ENCODE data around the gene ADAM15.

The ADAM15 gene

DNA sequence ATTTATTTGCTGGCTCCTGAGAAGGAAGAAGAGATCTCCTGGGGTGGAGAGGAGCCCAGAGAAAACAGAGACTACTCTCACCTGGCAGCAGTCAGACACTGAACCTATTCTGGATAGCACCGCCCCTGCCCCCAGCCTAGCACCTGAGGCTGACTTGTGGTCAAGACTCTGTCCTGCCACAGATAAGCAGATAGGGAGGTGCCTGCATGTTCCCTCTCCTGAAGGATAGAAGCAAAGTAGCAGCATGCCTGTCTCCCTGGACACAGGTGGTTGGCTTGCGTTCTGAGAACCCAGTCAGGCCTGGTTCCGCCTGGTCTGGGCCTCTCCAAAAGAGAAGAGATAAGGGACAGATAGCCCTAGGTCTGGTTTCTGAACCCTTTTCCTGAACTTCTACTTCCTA is 26.2 kb downstream of the ADAM15 start:
- TF ChIP-seq CTCF (IDR thresholded peaks at IDR 0.05; ENCODE audit: extremely low read depth, missing control alignments): no peak
- DNase-seq (ENCODE audit: low spot score): no peak

GRCh38 chr1:155077758-155078445 is 26.8 kb downstream of the ADAM15 start:
- no peak for DNase-seq (ENCODE audit: low spot score)
- TF ChIP-seq CTCF (IDR thresholded peaks at IDR 0.05; ENCODE audit: extremely low read depth, missing control alignments): no peak

DNA sequence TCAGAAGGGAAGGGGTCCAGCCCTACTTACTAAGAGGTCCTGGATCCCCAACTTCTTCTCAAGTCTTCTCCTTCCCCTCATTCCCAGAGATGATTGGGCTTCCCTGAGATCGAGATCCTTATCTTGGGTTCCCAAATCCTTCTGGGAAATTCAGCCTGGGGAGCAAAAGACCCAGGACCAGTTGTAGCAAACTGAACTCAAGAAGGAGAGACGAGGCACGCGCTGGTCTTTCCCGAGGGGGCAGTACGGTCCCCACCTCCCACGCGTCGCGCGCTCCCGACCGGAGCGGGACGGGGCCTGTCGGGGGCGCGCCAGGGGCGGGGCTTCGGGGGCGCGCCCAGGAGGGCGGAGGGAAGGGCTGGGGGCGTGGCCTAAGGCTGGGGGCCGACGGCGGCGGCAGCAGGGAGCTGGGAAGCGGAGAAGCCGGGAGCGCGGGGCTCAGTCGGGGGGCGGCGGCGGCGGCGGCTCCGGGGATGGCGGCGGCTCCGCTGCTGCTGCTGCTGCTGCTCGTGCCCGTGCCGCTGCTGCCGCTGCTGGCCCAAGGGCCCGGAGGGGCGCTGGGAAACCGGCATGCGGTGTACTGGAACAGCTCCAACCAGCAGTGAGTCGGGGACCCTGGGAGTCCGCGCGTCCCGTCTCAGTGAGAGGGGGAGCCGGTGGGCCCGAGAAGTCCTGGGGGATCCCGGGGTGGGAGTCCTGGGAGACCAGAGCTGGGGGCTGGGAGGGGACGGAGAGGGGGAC is 27.5 kb downstream of the ADAM15 start, which contains the start of gene EFNA3:
TSS of gene EFNA3 (plus strand) at position 369 of the 741 bp plus-strand sequence. CDS start at position 474, 105 bp downstream.
- no peak for TF ChIP-seq CTCF (IDR thresholded peaks at IDR 0.05; ENCODE audit: extremely low read depth, missing control alignments)

GRCh38 chr1:155079210-155079486 is 28.0 kb downstream of the ADAM15 start:
- no peak for DNase-seq (ENCODE audit: low spot score)
- TF ChIP-seq CTCF (IDR thresholded peaks at IDR 0.05; ENCODE audit: extremely low read depth, missing control alignments): no peak

More for the DNA sequence above, 27.5 kb downstream of the ADAM15 start, which contains the start of gene EFNA3:
- peak; percentile 94 for DNase-seq (ENCODE audit: low spot score)

GRCh38 chr1:155079487-155080311 is 28.6 kb downstream of the ADAM15 start:
- DNase-seq (ENCODE audit: low spot score): peak; percentile 53
- TF ChIP-seq CTCF (IDR thresholded peaks at IDR 0.05; ENCODE audit: extremely low read depth, missing control alignments): no peak

- no peak for TF ChIP-seq CTCF (IDR thresholded peaks at IDR 0.05; ENCODE audit: extremely low read depth, missing control alignments)
- peak; percentile 62 for DNase-seq (ENCODE audit: low spot score)
Observed at GRCh38 chr1:155080312-155081228, 29.5 kb downstream of the ADAM15 start.
